Endometrium (tissue), 2 donors: ENCODE results near the gene EPN2.

Experiments
- FAIRE-seq: peaks from 2 replicates; lab custom pipeline; 2012; peaks lifted over from hg19 to GRCh38; lab: Jason Lieb, UNC
- donor health status: control.
- donor health status: control.

The EPN2 gene

DNA sequence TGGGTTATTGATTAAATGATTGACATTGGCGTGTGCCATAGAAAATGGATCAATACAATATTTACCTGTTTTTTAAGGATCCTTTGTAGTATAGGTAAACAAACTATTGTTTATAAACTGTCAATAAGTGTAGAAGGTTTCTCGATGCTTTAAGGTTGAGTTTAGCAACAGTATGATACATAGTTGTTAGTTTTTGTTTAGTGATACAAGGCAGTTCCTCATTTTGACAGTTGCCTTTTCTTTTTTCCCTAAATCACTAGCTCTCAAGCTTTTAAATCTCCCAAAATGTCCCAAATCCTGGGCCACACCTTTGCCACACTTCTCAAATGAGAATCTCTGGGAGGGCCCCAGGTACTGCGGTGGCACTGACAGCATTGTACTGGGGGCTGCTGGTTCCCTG lies 57.3 kb downstream of the EPN2 start:
- no peak for FAIRE-seq

DNA sequence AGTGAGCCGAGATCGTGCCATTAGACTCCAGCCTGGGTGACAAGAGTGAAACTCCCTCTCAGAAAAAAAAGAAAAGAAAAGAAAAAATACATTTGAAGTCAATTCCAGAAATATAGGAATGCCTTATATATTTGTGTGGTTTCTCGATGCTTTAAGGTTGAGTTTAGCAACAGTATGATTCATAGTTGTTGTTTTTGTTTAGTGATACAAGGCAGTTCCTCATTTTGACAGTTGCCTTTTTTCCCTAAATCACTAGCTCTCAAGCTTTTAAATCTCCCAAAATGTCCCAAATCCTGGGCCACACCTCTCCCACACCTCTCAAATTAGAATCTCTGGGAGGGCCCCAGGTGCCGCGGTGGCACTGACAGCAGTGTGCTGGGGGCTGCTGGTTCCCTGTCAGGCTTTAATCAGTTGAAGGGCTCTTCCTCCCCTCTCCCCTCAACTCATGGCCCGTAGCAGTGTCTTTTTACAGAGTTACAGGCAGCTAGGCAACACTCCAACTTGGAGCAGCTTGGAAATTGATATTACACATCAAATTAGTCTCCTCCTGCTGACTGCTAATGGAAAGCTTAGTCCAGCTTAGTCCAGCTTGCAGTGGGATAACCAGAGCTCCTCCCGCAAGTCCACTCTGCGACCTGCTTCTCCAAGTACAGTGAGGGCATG lies 58.4 kb downstream of the EPN2 start:
- no peak for FAIRE-seq

DNA sequence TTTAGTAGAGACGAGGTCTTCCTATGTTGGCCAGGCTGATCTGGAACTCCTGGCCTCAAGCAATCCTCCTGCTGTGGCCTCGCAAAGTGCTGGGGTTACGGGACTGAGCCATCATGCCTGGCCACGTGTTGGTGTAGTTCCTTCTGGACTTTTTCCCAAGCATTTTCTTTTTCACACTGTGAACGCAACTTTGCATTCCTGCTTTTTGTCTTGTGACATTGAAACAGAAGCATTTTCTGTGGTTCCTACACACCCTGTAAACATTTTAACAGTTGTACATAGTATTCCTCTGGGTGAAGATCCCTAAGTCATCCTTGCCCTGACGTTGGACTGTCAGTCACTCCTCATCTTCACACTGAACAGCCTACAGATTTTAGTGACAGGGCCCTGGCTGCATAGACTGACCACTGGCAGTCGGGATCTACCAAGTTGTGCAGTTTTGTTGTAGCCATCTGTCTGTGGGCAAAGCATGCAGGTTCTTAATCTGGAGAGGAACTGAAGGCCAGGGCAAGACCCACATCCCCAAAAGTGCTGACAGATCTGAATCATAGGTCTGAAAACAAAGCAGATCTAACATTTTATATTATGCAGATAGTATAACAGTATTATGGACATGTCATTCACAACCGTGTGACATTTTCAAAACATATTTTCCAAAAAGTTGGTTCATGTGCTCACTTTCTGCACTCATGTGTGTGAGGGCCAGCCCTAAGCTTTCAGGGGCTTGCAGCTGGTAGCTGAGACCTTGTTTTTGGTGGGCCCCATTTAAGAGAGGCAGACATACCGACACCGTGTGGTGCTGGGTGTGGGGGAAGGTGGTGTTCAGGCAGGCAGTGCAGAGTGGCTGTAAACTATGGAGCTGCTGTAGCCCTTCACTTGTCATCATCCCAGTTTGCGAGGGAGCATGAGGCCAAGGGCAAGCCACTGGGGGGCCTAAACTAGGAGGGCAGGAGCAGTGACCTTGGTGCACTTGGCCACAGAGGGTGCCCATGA lies 59.9 kb downstream of the EPN2 start:
- no peak for FAIRE-seq

DNA sequence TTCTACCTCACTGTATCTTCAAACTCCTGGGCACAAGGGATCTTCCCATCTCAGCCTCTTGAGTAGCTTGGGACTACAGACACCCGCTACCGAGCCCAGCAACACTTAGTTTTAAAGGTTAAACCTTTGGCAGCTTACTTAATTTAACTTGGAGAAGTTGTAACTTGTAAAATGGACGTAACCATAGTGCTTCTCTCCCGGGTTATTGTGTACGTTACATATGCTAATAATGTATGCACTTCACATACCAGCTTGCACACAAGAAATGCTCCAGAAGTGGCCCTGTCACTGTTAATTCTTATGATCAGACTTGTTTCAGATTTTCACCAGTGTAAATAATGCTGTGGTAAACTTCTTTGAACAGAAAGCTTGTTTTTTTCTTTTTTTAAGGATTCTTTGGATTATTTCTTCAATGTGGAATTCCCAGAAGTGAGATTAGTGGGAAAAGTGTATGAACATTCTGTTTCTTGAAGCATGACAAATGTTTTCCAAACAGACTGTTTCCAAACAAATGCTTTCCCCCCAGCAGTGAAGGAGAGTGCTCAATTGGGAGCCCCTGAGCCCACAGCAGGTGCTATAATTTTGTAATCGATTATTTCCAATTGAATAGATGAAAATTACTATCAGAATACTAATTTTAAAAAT lies 61.5 kb downstream of the EPN2 start:
- no peak for FAIRE-seq

DNA sequence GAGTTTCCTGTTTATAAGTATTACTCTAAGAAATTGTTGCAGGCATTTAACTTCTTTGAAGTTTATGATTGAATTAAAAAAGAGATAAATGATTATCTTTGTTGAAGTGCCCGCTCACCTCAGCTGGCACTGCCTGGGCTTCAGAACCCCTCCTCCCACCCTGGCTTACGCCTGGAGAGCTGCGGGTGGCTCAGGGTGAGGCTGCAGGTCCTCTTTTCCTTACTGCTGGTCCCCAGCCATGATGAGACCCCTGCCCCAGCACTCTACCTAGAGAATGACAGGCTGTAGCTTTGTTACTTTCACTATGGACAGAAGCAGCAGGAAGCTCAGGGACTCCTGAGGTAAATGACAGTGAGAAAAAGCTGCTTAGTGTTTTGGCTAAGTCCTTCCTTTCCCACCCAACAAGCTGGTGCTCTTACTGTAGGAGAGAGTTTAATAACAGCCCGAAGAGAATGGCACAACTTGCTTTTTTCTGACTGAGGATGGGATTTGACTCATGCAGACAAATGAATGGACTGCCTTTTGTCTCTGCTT lies 62.1 kb downstream of the EPN2 start:
- FAIRE-seq, result no peak

DNA sequence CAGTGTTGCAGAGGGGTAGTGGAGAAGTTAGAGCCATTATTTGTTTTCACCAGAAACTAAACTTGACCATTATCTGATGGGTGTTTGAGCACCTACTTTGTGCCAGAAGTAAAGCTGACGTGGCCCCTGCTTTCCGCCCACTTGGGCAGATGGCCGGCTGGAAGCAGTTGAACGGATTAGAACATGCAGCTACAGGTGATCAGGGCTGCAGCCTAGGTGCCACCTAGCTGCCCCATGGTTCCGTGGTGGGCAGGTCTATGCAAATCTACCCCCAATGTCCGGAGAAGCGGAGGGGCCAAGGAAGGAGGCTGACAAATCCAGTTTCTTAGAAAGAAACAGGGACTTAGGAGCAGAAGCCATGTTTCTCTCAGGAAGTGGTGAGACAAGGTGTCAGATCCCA lies 62.7 kb downstream of the EPN2 start:
- FAIRE-seq, result no peak

DNA sequence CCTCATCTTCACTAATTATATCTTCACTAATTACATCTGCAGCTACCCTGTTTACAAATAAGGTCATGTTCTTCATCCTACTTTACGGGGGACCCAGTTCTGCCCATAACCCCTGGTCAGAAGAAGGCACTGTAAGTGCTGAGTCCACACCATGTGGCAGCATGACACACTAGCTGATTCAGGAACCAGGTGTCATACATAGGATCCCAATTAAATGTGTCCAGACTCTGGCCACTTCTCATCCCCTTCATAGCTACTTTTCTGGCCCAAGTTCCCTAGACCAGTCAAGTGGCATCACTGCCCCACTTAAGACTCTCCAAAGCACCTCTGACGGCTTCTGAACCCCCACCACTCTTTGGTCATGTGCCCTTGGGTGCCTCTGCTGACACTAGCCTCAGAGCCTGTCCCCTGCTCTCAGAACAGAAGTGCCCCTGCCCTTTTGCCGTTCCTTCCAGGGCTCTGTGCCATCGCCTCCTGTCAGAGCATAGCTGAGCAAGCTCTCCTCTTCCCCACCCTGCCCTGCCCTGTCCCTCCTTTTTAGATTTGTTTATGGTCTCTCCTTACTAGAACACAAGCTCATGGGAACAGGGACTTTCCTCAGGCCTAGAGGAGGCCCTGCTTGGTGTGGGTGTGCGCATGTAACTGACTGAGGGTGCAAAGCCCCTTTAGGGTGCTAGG lies 64.2 kb downstream of the EPN2 start:
- FAIRE-seq, result no peak

DNA sequence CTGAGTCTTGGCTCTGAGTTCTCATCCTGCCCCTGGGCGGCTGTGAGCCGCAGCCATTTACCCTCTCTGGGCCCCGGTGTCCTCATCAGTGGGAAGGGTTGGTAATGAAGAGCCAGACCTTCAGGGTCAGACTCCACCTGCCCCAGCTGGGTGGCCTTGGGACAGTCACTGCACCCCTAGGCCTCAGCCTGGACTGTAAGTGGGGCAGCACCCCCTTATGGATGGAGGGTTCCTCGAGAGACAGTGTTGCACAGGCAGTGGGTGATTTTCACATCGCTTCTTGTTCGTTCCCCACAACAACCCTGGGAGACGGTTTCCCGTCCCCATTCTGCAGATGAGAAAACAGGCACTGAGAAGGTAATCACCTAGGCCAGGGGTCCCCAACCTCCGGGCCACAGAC lies 64.8 kb downstream of the EPN2 start:
- FAIRE-seq, result no peak

DNA sequence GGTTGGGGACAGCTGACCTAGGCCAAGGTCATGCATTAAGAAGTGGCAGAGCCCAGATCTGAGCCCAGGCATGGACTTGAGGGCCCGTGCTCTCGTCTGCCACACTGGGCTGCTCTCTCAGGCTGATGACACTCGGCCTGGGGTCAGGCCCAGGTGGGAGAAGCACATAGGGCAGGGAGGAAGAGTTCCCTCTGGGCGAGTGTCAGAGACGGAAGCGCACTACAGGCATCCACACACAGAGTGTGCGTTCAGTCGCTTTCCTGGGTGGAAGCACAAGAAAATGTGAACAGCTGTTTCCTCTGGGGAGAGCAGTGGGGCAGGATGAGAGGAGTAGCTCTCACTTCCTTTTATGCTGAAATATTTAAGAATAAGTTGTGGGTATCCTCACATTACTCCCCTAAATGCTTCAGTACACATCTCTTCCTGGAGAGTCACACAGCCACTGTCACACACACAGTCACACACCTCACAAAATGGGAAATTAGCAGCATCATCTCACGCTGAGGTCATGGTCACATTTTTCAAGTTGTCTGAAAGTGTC lies 65.7 kb downstream of the EPN2 start:
- FAIRE-seq, result no peak

DNA sequence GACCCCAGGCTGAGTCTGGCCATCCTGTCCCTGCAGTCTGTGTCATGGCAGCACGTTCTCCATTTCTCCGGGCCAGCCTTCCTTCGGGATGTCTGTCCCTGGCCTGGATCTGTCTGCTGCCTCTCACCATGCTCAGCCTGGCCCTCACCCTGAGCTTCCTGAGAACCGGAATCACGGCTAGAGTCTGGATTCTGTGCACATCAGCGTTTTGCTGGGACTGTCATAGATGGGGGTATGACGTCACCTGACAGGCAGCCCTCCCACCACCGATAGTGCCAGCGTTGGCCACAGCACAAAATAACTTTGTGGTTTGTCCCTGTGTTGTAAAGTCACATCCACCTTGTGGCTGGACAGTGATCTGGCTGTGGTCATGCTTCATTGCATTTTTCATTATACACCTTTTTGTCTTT lies 66.2 kb downstream of the EPN2 start:
- FAIRE-seq, result no peak

DNA sequence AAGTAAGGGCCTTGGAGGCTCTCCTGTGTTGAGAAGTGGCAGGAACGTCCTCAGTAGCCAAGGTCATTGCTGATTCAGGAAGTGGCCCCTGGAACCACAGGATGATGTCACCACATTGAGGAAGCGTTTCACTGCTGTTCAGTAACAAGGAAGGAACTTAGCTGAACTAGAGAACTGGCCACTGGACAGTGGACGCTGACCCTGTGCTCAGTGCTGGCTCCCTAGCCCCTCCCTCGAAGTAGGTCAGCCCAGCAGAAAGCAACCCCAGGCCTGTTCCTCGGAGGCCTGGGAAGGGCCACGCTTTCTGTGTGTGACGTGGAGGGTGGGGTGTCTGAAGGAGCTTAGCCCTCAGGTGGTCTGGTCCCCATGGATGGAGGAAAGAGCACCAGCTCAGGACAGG lies 67.0 kb downstream of the EPN2 start:
- no peak for FAIRE-seq

DNA sequence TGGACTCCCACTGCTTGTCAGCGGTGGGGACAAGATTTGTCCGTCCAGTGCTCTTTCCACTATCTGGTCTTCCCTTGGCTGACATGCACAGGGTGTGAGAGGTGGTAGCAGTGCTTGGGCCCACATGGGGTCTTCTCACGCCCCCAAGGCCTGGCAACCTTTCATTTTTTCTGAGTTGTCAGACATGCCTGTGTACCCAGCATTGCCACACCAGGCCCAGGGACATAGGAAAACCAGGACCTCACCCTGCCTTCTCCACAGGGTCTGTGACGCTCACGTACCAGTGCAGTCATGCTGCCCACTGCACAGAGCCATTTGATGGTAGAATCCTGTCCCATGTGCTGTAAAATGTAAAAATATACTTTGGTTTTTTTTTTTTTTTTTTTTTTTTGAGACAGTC lies 67.6 kb downstream of the EPN2 start:
- FAIRE-seq, result no peak

DNA sequence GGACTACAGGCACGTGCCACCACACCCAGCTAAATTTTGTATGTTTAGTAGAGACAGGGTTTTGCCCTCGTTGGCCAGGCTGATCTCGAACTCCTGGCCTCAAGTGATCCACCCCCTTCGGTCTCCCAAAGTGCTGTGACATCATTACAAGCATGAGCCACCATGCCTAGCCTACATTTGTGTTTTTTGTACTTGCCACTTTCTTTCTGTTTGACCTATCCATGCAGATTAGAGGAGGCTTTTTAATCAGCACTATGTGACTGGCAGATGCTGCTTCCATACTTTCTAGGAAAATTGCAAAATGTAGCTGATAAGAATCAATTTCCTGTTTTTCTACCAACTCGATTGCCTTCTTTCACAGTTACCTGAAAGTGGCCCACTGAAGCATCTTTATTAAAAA lies 68.1 kb downstream of the EPN2 start:
- no peak for FAIRE-seq

DNA sequence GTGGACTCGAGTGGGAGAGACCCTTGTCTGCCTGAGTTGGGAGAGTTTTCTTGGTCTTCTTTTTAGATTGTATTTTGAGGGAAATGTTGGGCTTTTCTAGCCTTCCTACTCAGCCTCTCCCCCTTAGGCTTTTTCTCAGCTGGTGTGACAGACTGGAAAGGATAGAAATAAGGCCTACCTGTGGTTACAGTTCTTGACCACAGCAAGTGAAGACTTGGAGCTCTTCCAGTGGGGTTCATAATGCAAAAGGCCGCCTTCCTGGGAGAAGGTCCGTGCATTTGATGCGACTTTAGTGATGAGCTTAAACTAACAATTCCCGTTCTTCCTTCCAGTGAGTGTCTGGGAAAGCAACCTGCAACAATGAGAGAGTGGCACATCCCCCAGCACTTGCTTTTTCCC lies 68.6 kb downstream of the EPN2 start:
- FAIRE-seq, result no peak

DNA sequence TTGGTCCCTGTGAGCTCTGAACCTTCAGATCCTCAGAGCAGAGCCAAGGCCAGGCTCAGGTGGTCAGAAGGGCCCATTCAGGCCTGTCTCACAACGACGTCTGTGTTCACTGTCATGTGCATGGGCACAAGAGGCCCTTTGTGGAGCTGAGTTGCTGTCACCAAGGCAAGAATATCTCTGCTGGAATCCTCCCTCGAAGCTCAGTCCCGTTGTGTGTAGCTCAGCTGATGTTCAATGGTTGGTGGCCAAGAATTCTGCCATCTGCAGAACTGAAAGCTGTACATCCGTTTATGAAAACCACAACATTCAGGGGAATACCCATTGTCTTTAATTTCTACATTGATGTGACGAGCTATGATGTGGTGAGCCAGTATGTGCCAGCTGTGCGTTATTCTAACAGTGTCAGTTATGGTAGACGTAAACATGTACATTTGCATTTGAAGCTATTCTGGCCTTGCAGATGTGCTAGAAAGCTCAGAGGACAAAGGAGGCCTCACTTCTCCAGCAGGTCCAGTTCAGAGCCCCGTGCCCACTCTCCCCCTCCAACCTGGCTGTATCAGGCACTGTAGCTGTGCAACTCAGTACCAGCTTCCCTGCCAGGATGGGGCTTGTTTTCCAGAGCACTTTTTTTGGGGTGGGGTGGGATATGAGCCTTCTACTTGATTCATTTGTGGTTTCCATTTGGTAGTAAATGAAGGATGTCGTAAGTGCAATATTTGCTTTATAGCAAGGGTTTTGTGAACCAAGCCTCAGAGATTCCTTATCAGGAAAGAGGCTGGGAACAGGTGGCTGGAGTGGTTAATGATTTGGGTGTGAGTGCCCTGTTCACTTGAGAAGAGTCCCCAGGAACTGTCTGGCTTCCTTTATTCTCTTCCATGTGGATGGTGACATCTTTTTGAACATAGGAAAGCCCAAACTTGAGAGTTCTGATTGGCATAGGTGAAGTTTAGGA lies 69.3 kb downstream of the EPN2 start:
- no peak for FAIRE-seq

DNA sequence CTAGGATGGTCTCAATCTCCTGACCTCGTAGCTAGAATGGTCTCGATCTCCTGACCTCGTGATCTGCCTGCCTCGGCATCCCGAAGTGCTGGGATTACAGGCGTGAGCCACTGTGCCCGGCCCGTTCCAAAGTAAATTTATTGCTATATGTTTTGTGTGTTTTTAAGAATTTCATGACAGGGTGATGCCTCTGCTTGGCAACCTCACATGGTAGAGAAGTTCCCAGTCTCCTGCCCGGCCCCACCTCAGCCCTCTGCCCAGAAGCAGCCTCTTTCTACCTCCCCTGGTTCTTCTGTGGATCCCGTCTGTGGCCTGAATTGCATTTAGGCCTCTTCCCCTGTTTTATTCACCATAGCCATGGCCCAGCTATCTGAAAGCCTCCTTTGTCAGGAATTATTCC lies 70.4 kb downstream of the EPN2 start:
- no peak for FAIRE-seq

DNA sequence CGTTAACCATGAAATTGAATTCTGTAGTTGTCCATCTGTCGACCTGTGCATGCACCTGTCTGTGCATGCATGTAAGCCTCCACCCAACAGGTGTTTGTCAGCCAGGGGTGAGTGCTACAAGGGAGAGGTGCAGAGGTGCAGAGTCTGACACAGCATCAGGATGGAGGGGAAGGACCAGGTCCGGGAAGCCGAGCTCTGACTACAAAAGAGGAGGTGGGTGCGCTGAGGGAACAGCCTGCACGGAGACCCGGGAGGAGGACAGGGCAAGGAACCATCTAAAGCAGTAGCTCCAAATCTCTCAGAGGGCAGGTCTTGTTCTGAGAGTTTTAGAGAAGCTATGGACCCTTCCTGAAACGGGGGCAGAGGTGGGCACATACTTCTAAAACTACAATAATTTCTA lies 71.2 kb downstream of the EPN2 start:
- no peak for FAIRE-seq

DNA sequence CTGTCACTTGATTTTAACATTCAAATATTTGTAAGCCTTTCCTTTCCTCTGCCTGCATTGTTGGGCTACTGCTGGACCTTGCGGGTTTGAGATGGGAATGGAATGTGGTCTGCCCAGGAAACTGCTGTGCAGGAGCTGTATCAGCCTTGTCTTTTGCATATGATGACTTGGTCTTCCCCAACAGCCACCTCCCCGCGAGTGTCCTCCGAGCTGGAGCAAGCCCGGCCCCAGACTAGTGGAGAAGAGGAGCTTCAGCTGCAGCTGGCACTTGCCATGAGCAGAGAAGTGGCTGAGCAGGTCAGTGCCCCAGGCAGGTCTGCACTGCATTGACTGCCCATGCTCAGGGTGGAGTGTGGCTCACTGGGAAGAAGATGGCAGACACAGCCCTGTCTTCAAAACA lies 72.5 kb downstream of the EPN2 start:
- no peak for FAIRE-seq

DNA sequence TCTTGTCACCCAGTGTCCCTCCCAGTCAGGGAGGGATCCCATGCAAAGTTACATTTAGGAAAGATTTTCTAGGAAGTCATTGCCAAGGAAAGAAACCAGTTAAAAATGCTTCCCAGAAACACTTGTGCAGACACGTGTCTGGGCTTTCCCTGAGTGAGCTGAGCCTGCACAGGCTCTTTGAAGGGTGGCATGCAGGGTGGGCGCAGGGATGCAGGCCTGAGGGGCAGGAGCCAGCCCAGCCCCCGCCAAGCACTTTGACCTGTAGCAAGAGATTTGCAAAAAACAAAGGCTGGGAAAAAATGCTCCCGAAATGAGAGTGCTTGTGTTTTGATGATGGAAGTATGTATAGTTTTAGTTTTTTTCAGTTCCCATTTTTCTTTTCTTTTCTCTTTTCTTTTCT lies 73.0 kb downstream of the EPN2 start:
- no peak for FAIRE-seq

DNA sequence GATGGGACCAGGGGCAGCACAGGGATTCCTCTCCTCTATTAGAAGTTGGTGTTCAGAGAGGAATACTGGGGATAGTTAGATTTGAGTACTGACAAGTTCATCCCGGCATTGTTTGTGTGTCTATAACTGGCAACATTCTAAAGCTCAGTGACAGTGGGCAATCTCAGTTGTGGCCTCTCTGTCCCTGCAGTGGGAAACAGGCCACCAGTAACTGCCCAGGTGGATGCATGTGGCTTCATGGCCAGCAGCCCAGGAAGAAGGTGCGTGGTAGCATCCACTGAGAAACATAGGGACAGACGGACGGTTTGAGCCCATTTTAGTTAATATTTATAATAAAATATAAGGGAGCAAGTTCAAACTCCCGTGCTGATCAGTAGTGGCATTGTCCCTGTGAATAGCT lies 73.8 kb downstream of the EPN2 start:
- no peak for FAIRE-seq
